HepG2 (cell line): Measurements from ENCODE around the gene CDK6. TPM values are rescaled to one million over a fixed set of nuclear protein-coding genes. Genes with fewer than 3 reads are reported as not detected.
A peak's percentile ranks its signal among the peaks of the same experiment; 100 is the strongest.

ENCODE experiments used
- BHLHE40 ChIP-seq: IDR thresholded peaks from 2 replicates; pipeline ENCODE4 v1.6.1; 2011; ENCODE audit warnings: low read length, improper control_type of control experiment
- CTCF ChIP-seq: sonication (generic); formaldehyde crosslinking; IDR thresholded peaks from 2 replicates; pipeline ENCODE4 v1.5.0; 2020; ENCODE audit warnings: mild to moderate bottlenecking, missing genetic modification reagents, moderate library complexity
- GABPA ChIP-seq, 2 experiments: IDR thresholded peaks; 2 replicates each; pipeline ENCODE4 v1.6.1; 2011 to 2016; ENCODE audit warnings: low read depth in 2 of 2, low read length in 1 of 2, missing biosample characterization in 1 of 2, missing genetic modification characterization in 1 of 2
- HNRNPL ChIP-seq: fragments of 200-400 bp; formaldehyde crosslinking; IDR thresholded peaks from 2 replicates; pipeline ENCODE4 v1.6.1; 2017; ENCODE audit warnings: mild to moderate bottlenecking, low read depth, low read length
- MTF1 ChIP-seq: sonication (generic); formaldehyde crosslinking; IDR thresholded peaks from 2 replicates; pipeline ENCODE4 v1.5.0; 2020; ENCODE audit warnings: missing genetic modification reagents
- NFE2L1 ChIP-seq: sonication (generic); formaldehyde crosslinking; IDR thresholded peaks from 2 replicates; pipeline ENCODE4 v1.4.0; 2020; ENCODE audit warnings: missing genetic modification reagents, mild to moderate bottlenecking, borderline replicate concordance
- SMAD1 ChIP-seq: sonication (generic); formaldehyde crosslinking; IDR thresholded peaks from 2 replicates; pipeline ENCODE4 v1.4.0; 2020; ENCODE audit warnings: missing genetic modification reagents, low read depth, mild to moderate bottlenecking, borderline replicate concordance
- ZBTB10 ChIP-seq: sonication (generic); formaldehyde crosslinking; IDR thresholded peaks from 2 replicates; pipeline ENCODE4 v1.4.0; 2020; ENCODE audit warnings: missing genetic modification reagents, borderline replicate concordance
- ZNF205 ChIP-seq: IDR thresholded peaks from 2 replicates; pipeline ENCODE4 v1.6.1; 2018; ENCODE audit warnings: missing biosample characterization, missing genetic modification reagents
- ZNF337 ChIP-seq: sonication (generic); formaldehyde crosslinking; IDR thresholded peaks from 2 replicates; pipeline ENCODE4 v1.5.1; 2020; ENCODE audit warnings: missing genetic modification reagents, low read depth, mild to moderate bottlenecking, borderline replicate concordance
- ZNF589 ChIP-seq: sonication (generic); formaldehyde crosslinking; conservative IDR thresholded peaks from 2 replicates; pipeline ENCODE4 v1.8.0; 2022; ENCODE audit warnings: mild to moderate bottlenecking, moderate library complexity, missing genetic modification reagents
- polyA plus RNA-seq, 8 experiments: library from polyadenylated mRNA; depleted of rRNA in 3 of 8; stranded (reverse) in 7 of 8; unstranded in 1 of 8; fragments of >200 nt; fragmentation: Illumina TruSeq in 4 of 8; extraction: Trizol in 4 of 8; gene quantifications; 2 replicates each; pipeline versions ENCODE4 v1.2.1 to v1.2.3, GENCODE V29; 2011 to 2016; ENCODE audit warnings: low read depth in 4 of 8, missing spikeins in 1 of 8, mixed read lengths in 1 of 8; ENCODE audit not compliant: insufficient read depth in 1 of 8
- total RNA-seq, 5 experiments: library from RNA; depleted of rRNA; stranded (reverse); fragments of >200 nt; fragmentation: Illumina TruSeq; extraction: Trizol; gene quantifications; 2 replicates each; pipeline ENCODE4 v1.2.3, GENCODE V29; 2016; ENCODE audit warnings: low read depth in 1 of 5
- TF ChIP-seq, protein P1 (sequence below): sonication (generic); formaldehyde crosslinking; IDR thresholded peaks from 2 replicates; pipeline ENCODE4 v1.8.1; 2023; ENCODE audit warnings: mild to moderate bottlenecking, missing genetic modification reagents
- TF ChIP-seq, protein P2 (sequence below): sonication (generic); formaldehyde crosslinking; IDR thresholded peaks from 2 replicates; pipeline ENCODE4 v1.5.0; 2020; ENCODE audit warnings: mild to moderate bottlenecking, missing genetic modification reagents, borderline replicate concordance
- TF ChIP-seq, protein P3 (sequence below): sonication (generic); formaldehyde crosslinking; IDR thresholded peaks from 2 replicates; pipeline ENCODE4 v1.8.1; 2023; ENCODE audit warnings: missing genetic modification reagents, mild to moderate bottlenecking, borderline replicate concordance
- TF ChIP-seq, protein P4 (sequence below): sonication (generic); formaldehyde crosslinking; IDR thresholded peaks from 2 replicates; pipeline ENCODE4 v1.5.1; 2020; ENCODE audit warnings: missing genetic modification reagents, mild to moderate bottlenecking, borderline replicate concordance

CDK6 gene
- total and polyA plus RNA-seq, 2 of the 13 experiments (the other 11 are each of a cell fraction or from before 2014, with no cell fraction given), result 34.6 to 90.8 TPM

DNA sequence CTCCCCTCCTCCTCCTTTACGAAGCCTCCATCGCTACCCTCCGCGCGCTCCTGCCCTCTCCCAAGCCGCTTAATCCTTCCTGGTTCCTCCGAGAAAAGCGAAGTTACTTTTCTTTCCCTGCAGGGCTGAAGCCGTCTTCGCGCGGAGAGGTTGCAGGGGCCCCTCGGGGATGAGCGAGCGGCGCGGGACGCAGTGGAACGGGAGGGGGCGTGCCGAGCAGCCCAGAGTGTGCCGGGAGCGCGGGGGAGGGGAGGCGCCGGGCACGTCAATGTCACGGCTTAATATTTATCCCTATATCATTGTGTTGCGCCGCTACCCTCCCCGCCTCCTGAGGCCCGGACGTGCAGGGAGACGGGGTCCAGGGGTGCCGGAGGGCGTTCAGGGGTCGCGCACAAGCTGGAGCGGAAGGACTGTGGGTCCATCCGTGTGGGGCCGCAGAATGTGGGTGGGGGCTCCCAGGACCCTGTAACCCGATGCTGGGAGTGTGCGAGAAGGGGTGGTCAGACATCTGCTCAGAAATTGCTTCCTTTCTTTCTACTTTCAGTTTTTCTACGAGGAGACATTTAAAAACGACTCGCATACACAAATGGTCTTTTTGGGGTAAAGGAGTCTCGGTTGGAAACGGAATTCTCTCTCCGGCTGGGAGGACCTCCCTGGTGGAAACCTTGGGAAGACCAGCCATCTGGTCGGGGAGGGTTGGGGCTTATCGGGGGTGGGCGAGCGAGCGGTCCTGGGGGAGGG is 2.4 kb downstream of the CDK6 start (continued):
- TF ChIP-seq ZBTB10 (CRISPR knock-in tag) (peak; percentile 72; the same call in 1 of the 2 replicates), ZNF589 (CRISPR knock-in tag) (peak; percentile 62), ZNF205 (0 out of 2 replicates have a peak, but pooled peaks have one; percentile 69), GABPA (IDR thresholded peaks at IDR 0.05; ENCODE audit: low read depth, low read length) (peak; percentile 38; the same call in 1 of the 2 replicates), GABPA (CRISPR knock-in tag; IDR thresholded peaks at IDR 0.05; ENCODE audit: low read depth) (peak; percentile 47), SMAD1 (CRISPR knock-in tag) (no peak), MTF1 (CRISPR knock-in tag) (0 out of 2 replicates have a peak, but pooled peaks have one; percentile 38), NFE2L1 (no peak), BHLHE40 (peak; percentile 70), CTCF (CRISPR knock-in tag) (peak; percentile 75), HNRNPL (0 out of 2 replicates have a peak, but pooled peaks have one; percentile 31), ZNF337 (CRISPR knock-in tag) (0 out of 2 replicates have a peak, but pooled peaks have one; percentile 70)
- TF ChIP-seq, protein P1, sequence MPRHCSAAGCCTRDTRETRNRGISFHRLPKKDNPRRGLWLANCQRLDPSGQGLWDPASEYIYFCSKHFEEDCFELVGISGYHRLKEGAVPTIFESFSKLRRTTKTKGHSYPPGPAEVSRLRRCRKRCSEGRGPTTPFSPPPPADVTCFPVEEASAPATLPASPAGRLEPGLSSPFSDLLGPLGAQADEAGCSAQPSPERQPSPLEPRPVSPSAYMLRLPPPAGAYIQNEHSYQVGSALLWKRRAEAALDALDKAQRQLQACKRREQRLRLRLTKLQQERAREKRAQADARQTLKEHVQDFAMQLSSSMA (CRISPR knock-in tag), result no peak
- TF ChIP-seq, protein P2, sequence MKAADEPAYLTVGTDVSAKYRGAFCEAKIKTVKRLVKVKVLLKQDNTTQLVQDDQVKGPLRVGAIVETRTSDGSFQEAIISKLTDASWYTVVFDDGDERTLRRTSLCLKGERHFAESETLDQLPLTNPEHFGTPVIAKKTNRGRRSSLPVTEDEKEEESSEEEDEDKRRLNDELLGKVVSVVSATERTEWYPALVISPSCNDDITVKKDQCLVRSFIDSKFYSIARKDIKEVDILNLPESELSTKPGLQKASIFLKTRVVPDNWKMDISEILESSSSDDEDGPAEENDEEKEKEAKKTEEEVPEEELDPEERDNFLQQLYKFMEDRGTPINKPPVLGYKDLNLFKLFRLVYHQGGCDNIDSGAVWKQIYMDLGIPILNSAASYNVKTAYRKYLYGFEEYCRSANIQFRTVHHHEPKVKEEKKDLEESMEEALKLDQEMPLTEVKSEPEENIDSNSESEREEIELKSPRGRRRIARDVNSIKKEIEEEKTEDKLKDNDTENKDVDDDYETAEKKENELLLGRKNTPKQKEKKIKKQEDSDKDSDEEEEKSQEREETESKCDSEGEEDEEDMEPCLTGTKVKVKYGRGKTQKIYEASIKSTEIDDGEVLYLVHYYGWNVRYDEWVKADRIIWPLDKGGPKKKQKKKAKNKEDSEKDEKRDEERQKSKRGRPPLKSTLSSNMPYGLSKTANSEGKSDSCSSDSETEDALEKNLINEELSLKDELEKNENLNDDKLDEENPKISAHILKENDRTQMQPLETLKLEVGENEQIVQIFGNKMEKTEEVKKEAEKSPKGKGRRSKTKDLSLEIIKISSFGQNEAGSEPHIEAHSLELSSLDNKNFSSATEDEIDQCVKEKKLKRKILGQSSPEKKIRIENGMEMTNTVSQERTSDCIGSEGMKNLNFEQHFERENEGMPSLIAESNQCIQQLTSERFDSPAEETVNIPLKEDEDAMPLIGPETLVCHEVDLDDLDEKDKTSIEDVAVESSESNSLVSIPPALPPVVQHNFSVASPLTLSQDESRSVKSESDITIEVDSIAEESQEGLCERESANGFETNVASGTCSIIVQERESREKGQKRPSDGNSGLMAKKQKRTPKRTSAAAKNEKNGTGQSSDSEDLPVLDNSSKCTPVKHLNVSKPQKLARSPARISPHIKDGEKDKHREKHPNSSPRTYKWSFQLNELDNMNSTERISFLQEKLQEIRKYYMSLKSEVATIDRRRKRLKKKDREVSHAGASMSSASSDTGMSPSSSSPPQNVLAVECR (CRISPR knock-in tag), result peak; percentile 79
- TF ChIP-seq, protein P3, sequence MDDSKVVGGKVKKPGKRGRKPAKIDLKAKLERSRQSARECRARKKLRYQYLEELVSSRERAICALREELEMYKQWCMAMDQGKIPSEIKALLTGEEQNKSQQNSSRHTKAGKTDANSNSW, result 0 out of 2 replicates have a peak, but pooled peaks have one; percentile 72
- TF ChIP-seq, protein P4, sequence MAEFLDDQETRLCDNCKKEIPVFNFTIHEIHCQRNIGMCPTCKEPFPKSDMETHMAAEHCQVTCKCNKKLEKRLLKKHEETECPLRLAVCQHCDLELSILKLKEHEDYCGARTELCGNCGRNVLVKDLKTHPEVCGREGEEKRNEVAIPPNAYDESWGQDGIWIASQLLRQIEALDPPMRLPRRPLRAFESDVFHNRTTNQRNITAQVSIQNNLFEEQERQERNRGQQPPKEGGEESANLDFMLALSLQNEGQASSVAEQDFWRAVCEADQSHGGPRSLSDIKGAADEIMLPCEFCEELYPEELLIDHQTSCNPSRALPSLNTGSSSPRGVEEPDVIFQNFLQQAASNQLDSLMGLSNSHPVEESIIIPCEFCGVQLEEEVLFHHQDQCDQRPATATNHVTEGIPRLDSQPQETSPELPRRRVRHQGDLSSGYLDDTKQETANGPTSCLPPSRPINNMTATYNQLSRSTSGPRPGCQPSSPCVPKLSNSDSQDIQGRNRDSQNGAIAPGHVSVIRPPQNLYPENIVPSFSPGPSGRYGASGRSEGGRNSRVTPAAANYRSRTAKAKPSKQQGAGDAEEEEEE (CRISPR knock-in tag), result no peak; the same call in 1 of the 2 replicates
